RWPE2 (cell line): ENCODE data around the gene C3orf70.

Experiments
- ATAC-seq: fragments of 200-7000 bp; cut with Tn5 transposase; 3 replicates; pipeline ENCODE4 v1.9.1; 2021; ENCODE audit warnings: low read depth
- DNase-seq: peaks from one replicate; pipeline ENCODE4 v3.0.0-alpha.2; 2020; ENCODE audit warnings: low spot score
- H3K27ac ChIP-seq: fragments of 450-650 bp; 2 replicates; pipeline ENCODE4 v1.5.1; 2017; ENCODE audit warnings: mild to moderate bottlenecking; ENCODE audit not compliant: poor library complexity, severe bottlenecking
- H3K27me3 ChIP-seq: fragments of 250-450 bp; sonication (Bioruptor Pico); 2 replicates; pipeline ENCODE4 v1.5.1; 2021; ENCODE audit warnings: mild to moderate bottlenecking, moderate library complexity; ENCODE audit not compliant: insufficient read depth, poor library complexity, severe bottlenecking
- H3K36me3 ChIP-seq: fragments of 250-450 bp; sonication (Bioruptor Pico); 2 replicates; pipeline ENCODE4 v1.5.1; 2020; ENCODE audit warnings: low read depth, mild to moderate bottlenecking, moderate library complexity
- H3K4me1 ChIP-seq: fragments of 250-450 bp; sonication (Bioruptor Pico); 2 replicates; pipeline ENCODE4 v1.5.1; 2021; ENCODE audit warnings: mild to moderate bottlenecking, moderate library complexity; ENCODE audit not compliant: insufficient read depth, poor library complexity, severe bottlenecking
- H3K4me3 ChIP-seq: fragments of 250-450 bp; sonication (Bioruptor Pico); 2 replicates; pipeline ENCODE4 v1.5.1; 2021; ENCODE audit warnings: mild to moderate bottlenecking, moderate library complexity; ENCODE audit not compliant: severe bottlenecking
- H3K9me3 ChIP-seq: fragments of 250-450 bp; sonication (Bioruptor Pico); 2 replicates; pipeline ENCODE4 v1.5.1; 2021; ENCODE audit warnings: mild to moderate bottlenecking, moderate library complexity; ENCODE audit not compliant: severe bottlenecking
- CTCF ChIP-seq: fragments of 450-650 bp; IDR thresholded peaks from one replicate; pipeline ENCODE4 v1.5.1; 2017; ENCODE audit warnings: mild to moderate bottlenecking, moderate library complexity; ENCODE audit not compliant: poor library complexity, severe bottlenecking

Gene C3orf70

DNA sequence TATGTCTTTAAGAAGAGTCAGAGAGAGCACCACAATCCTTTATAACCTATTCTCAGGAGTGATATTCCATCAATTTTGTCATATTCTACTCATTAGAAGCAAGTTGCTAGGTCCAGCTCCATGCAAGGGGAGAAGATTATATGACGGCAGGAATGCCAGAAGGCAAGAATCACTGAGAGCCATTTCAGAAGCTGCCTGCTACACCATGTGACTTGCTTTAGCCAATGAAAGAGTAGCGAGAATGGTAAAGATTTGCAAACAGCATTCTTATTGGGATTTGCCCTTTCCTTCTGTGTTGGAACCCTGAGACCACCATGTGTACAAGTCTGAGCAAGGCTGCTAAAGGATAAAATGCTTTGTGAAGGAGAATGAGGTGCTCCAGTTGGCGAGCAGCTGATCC lies 4.5 kb upstream of the C3orf70 start:
- Histone ChIP-seq H3K4me1 (no peaks in the 10 kb centered on the region), H3K27ac (no peak overlapping the region), H3K36me3 (no peaks in the 10 kb centered on the region), H3K4me3 (no peak overlapping the region), H3K27me3 (peaks cover 36% of the 10 kb centered on the region), H3K9me3 (no peaks in the 10 kb centered on the region)
- ATAC-seq (no peak), DNase-seq (no peak)
- no peak for TF ChIP-seq CTCF

DNA sequence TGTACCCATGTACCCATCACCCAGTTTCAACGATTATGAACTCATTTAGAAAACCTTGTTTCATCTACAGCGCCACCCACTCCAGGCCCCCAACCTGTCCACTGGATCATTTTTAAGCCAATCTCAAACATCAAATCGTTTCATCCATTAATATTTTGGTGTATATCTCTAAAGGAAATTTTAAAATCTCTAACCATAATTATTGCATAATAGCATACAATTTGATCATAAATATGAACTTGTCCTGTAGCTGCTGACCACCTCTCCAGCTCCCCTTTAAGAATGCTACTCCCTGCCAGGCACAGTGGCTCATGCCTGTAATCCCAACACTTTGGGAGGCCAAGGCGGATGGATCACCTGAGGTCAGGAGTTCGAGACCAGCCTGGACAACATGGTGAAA lies 2.8 kb upstream of the C3orf70 start:
- H3K27me3 ChIP-seq: peaks cover 52% of the 10 kb centered on the region
- TF ChIP-seq CTCF: no peak

DNA sequence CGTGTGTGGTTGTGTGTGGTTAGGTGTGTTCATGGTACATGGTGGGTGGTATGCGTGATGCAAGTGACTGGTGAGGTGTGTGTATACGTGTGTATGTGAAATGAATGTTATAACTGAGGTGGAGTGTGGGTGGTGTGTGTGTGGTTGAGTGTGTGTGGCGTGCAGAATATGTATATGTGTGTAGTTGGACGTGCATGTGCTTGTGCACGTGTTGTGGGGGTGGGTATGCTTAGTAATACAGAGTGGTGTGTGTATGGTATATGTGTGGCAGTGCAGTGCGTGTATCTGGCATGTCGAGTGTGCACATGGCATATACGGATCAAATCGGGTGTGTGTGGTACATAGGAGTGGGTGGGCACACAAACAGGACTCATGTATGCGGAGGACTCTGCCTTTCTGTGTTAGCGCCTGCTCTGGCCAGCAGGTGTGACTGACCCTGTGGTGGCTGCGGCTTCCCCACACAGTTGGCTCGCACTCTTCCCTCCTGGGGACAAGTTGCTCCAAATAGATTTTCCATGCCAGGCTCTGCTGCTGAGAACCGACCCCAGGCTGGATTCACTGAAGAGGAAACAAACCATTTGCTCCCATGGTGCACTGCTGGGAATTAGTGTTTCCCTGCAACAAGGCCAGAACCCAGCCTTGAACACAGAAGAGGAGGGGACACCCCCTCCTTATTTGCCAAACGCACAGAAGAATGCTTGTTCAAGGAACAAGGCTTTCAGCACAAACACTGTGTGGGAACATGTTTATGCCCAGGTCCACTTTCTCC lies 1.2 kb upstream of the C3orf70 start:
- Histone ChIP-seq H3K36me3 (no peaks in the 10 kb centered on the region), H3K27ac (no peak overlapping the region), H3K4me3 (no peak overlapping the region), H3K9me3 (no peaks in the 10 kb centered on the region), H3K4me1 (no peaks in the 10 kb centered on the region), H3K27me3 (peaks cover 69% of the 10 kb centered on the region)
- ATAC-seq: no peak
- no peak for DNase-seq
- no peak for TF ChIP-seq CTCF

More for the DNA sequence above, 2.8 kb upstream of the C3orf70 start:
- DNase-seq: no peak
- Histone ChIP-seq H3K27ac (no peak overlapping the region), H3K4me3 (no peak overlapping the region), H3K9me3 (no peaks in the 10 kb centered on the region), H3K4me1 (no peaks in the 10 kb centered on the region), H3K36me3 (no peaks in the 10 kb centered on the region)
- ATAC-seq: no peak

DNA sequence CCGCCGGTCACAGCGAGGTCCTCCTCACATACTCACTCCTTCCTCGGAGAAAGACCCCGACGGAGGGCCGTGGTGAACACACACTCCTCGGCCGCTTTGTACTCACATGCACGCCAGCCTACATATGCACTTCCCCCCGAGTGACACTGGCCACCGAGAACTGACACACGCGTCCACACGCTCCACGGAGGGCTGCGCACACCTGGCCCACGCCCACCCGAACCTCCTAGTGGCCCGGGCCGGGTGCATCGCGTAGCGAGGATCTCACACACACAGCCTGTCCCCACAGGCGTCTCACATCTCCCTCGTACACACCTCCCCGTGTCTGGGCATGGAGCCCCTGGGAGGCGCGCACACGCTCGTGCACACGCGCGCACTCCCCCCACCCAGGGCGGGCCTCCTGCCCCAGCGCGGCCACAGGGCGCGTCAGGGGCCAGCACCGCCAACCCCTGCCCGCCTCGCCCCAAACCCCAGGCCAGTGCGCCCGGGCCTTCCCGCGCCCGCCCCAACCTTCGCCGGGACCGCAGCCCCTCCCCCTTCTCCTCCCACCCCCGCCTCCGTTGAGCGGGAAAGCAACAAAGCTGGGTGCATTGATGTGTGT lies 411 bp upstream of the C3orf70 start:
- no peaks in the 10 kb centered on the region for H3K9me3 ChIP-seq
- H3K4me3 ChIP-seq: peak overlapping the region; percentile 32
- DNase-seq (peak; percentile 50), ATAC-seq (no peak; the same call in 2 of the 3 replicates)
- no peak for TF ChIP-seq CTCF
- H3K36me3 ChIP-seq: no peaks in the 10 kb centered on the region
- no peak overlapping the region for H3K27ac ChIP-seq
- H3K27me3 ChIP-seq: peaks cover 71% of the 10 kb centered on the region
- H3K4me1 ChIP-seq: no peaks in the 10 kb centered on the region

GRCh38 chr3:185151964-185152409 lies 873 bp downstream of the C3orf70 start:
- no peaks in the 10 kb centered on the region for H3K4me1 ChIP-seq
- no peak for ATAC-seq
- no peak for DNase-seq
- H3K9me3 ChIP-seq: no peaks in the 10 kb centered on the region
- no peaks in the 10 kb centered on the region for H3K36me3 ChIP-seq
- peak overlapping the region; percentile 32 for H3K4me3 ChIP-seq
- H3K27ac ChIP-seq: no peak overlapping the region
- peaks cover 81% of the 10 kb centered on the region for H3K27me3 ChIP-seq
- TF ChIP-seq CTCF: no peak
